KMS-11 (cell line): ENCODE data around the gene FAM25G.

ENCODE experiments used
- H2AFZ ChIP-seq: fragments of 200-600 bp; sonication (generic); 2 replicates; pipeline ENCODE4 v1.6.1; 2016; ENCODE audit warnings: antibody characterized with exemption, mixed run types, low read depth
- H3K27ac ChIP-seq: fragments of 200-600 bp; sonication (generic); 2 replicates; pipeline ENCODE4 v1.6.1; 2016; ENCODE audit warnings: mild to moderate bottlenecking, mixed run types
- H3K27me3 ChIP-seq: fragments of 200-600 bp; sonication (generic); 2 replicates; pipeline ENCODE4 v1.6.1; 2017; ENCODE audit warnings: mild to moderate bottlenecking, low read depth, mixed run types, moderate library complexity; ENCODE audit not compliant: insufficient read depth
- H3K36me3 ChIP-seq: fragments of 200-600 bp; sonication (generic); 2 replicates; pipeline ENCODE4 v1.6.1; 2017; ENCODE audit warnings: mild to moderate bottlenecking, mixed run types; ENCODE audit not compliant: insufficient read depth
- H3K4me1 ChIP-seq: fragments of 200-600 bp; sonication (generic); 2 replicates; pipeline ENCODE4 v1.6.1; 2016; ENCODE audit warnings: mild to moderate bottlenecking, low read depth, mixed run types; ENCODE audit not compliant: poor library complexity, severe bottlenecking
- H3K4me2 ChIP-seq: fragments of 200-600 bp; sonication (generic); 2 replicates; pipeline ENCODE4 v1.7.0; 2016; ENCODE audit warnings: mild to moderate bottlenecking, mixed run types
- H3K4me3 ChIP-seq: fragments of 200-600 bp; sonication (generic); IDR thresholded peaks from 2 replicates; pipeline ENCODE4 v1.6.1; 2017; ENCODE audit warnings: low read depth, low read length, mixed read lengths; ENCODE audit not compliant: insufficient read depth
- H3K79me2 ChIP-seq: fragments of 200-600 bp; sonication (generic); 2 replicates; pipeline ENCODE4 v1.6.1; 2016; ENCODE audit warnings: low read depth, mixed run types; ENCODE audit not compliant: insufficient read depth
- H3K9ac ChIP-seq: fragments of 200-600 bp; sonication (generic); 2 replicates; pipeline ENCODE4 v1.6.1; 2016; ENCODE audit warnings: mild to moderate bottlenecking, mixed run types
- H4K20me1 ChIP-seq: fragments of 200-600 bp; sonication (generic); 2 replicates; pipeline ENCODE4 v1.6.1; 2016; ENCODE audit warnings: mild to moderate bottlenecking, mixed run types; ENCODE audit not compliant: insufficient read depth
- CTCF ChIP-seq: fragments of 200-600 bp; sonication (generic); conservative IDR thresholded peaks from 2 replicates; pipeline ENCODE4 v1.6.1; 2017; ENCODE audit warnings: low read depth, mild to moderate bottlenecking, antibody characterized with exemption, low read length, moderate library complexity, mixed read lengths

The FAM25G gene

GRCh38 chr10:47444047-47444446 is 47.5 kb downstream of the FAM25G start:
- Histone ChIP-seq H2AFZ (no peak overlapping the region), H3K36me3 (no peaks in the 10 kb centered on the region), H3K4me3 (no peak overlapping the region), H3K4me2 (no peak overlapping the region), H3K27ac (no peak overlapping the region), H3K4me1 (no peaks in the 10 kb centered on the region), H3K27me3 (no peaks in the 10 kb centered on the region), H3K9ac (no peak overlapping the region), H4K20me1 (no peaks in the 10 kb centered on the region), H3K79me2 (no peaks in the 10 kb centered on the region)
- no peak for TF ChIP-seq CTCF

GRCh38 chr10:47443145-47443544 is 48.4 kb downstream of the FAM25G start:
- no peaks in the 10 kb centered on the region for H4K20me1 ChIP-seq
- H3K79me2 ChIP-seq = no peaks in the 10 kb centered on the region
- H3K27ac ChIP-seq = no peak overlapping the region
- H3K36me3 ChIP-seq = no peaks in the 10 kb centered on the region
- no peak for TF ChIP-seq CTCF
- no peak overlapping the region for H3K9ac ChIP-seq
- H2AFZ ChIP-seq = no peak overlapping the region
- H3K4me2 ChIP-seq = no peak overlapping the region
- no peak overlapping the region for H3K4me3 ChIP-seq
- H3K4me1 ChIP-seq = no peaks in the 10 kb centered on the region
- H3K27me3 ChIP-seq = no peaks in the 10 kb centered on the region

DNA sequence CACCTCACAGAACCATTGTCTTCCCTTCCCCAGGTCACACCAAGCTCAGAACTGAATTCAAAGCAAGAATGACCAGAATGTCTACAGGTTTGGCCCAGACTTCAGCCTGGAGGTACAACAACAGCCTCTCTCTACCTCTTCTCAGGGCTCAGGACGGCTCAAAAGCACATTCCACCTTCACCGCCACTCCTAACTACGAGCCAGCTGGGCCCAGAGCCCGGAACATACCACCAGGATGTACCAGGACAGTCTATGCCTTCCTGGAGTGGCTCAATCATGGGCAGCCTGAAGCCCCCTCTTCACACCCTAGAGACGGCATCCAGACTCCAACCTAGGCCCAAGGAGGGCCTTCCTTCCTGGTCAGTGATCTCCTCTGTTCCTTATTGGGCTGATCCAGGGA is 49.1 kb downstream of the FAM25G start:
- H3K36me3 ChIP-seq = no peaks in the 10 kb centered on the region
- TF ChIP-seq CTCF = no peak
- no peaks in the 10 kb centered on the region for H3K4me1 ChIP-seq
- no peaks in the 10 kb centered on the region for H4K20me1 ChIP-seq
- no peak overlapping the region for H3K27ac ChIP-seq
- H3K79me2 ChIP-seq = no peaks in the 10 kb centered on the region
- no peak overlapping the region for H3K9ac ChIP-seq
- no peak overlapping the region for H2AFZ ChIP-seq
- no peak overlapping the region for H3K4me3 ChIP-seq
- H3K27me3 ChIP-seq = no peaks in the 10 kb centered on the region
- H3K4me2 ChIP-seq = no peak overlapping the region

- no peaks in the 10 kb centered on the region for H3K36me3 ChIP-seq
- no peak overlapping the region for H3K4me2 ChIP-seq
- no peak for TF ChIP-seq CTCF
- no peak overlapping the region for H2AFZ ChIP-seq
- H3K79me2 ChIP-seq = no peaks in the 10 kb centered on the region
- no peak overlapping the region for H3K9ac ChIP-seq
- H3K4me3 ChIP-seq = no peak overlapping the region
- no peaks in the 10 kb centered on the region for H3K27me3 ChIP-seq
- no peaks in the 10 kb centered on the region for H3K4me1 ChIP-seq
- H3K27ac ChIP-seq = no peak overlapping the region
- H4K20me1 ChIP-seq = no peaks in the 10 kb centered on the region
Measured at GRCh38 chr10:47441938-47442337, 49.6 kb downstream of the FAM25G start.

GRCh38 chr10:47440207-47440606 is 51.3 kb downstream of the FAM25G start:
- no peak overlapping the region for H3K4me2 ChIP-seq
- TF ChIP-seq CTCF = no peak

More at GRCh38 chr10:47440207-47440606, 51.3 kb downstream of the FAM25G start:
- Histone ChIP-seq H4K20me1 (no peaks in the 10 kb centered on the region), H3K27me3 (no peaks in the 10 kb centered on the region), H3K4me1 (no peaks in the 10 kb centered on the region), H3K79me2 (no peaks in the 10 kb centered on the region), H2AFZ (no peak overlapping the region), H3K36me3 (no peaks in the 10 kb centered on the region), H3K9ac (no peak overlapping the region), H3K4me3 (no peak overlapping the region), H3K27ac (no peak overlapping the region)
